K562 (cell line): Measurements from ENCODE around the gene CACNA1E. TPM values are rescaled to one million over a fixed set of nuclear protein-coding genes. Genes with fewer than 3 reads are reported as not detected.

Experiments used
- ATAC-seq: fragments of 200-7000 bp; cut with Tn5 transposase; 3 replicates; pipeline ENCODE4 v1.9.1; 2020; ENCODE audit warnings: moderate library complexity
- BruUV-seq: library from RNA; stranded (reverse); fragments of 400-500 nt; replicated peaks from 2 replicates; lab custom pipeline; 2021; lab: Mats Ljungman, UMichigan
- CTCF ChIA-PET: fragments of 300-600 bp; formaldehyde crosslinking; extraction: SDS; loops from one replicate; lab custom pipeline; 2021; ENCODE audit warnings: low intra/inter-chr PET ratio; lab: Yijun Ruan, JAX
- POLR2A ChIA-PET: fragments of 300-600, 350-650 bp; sonication (Branson Sonifier 250); formaldehyde crosslinking; extraction: SDS; loops from one replicate; lab custom pipeline; 2021; ENCODE audit warnings: antibody characterized with exemption, inconsistent platforms; lab: Yijun Ruan, JAX
- DNase-seq, 4 experiments: peaks; one replicate each; pipeline versions ENCODE4 v3.0.0 to v3.0.0-alpha.2; 2011 to 2018; ENCODE audit warnings: low spot score in 3 of 4, mixed read lengths in 3 of 4; ENCODE audit errors: extremely low read depth in 1 of 4
- FAIRE-seq: peaks from 2 replicates; lab custom pipeline; 2011; peaks lifted over from hg19 to GRCh38; lab: Jason Lieb, UNC
- H2AFZ ChIP-seq: 2 replicates; pipeline ENCODE4 v1.6.0; 2011; ENCODE audit warnings: low read depth, low read length, control low read depth, inconsistent platforms
- H3K27ac ChIP-seq: fragments of 200-600 bp; 3 replicates; pipeline ENCODE4 v1.8.0; 2011; ENCODE audit warnings: low read depth, mild to moderate bottlenecking, control low read depth, inconsistent platforms, low read length, moderate library complexity, mixed read lengths; ENCODE audit errors: extremely low read depth
- H3K27me3 ChIP-seq, 2 experiments: fragments of 300-600 bp in 1 of 2; 2 replicates in 1 of 2; 3 replicates in 1 of 2; pipeline versions ENCODE4 v1.6.0 to v1.8.0; 2011; ENCODE audit warnings: inconsistent platforms in 2 of 2, low read length in 2 of 2, mild to moderate bottlenecking in 1 of 2, mixed read lengths in 1 of 2, moderate library complexity in 1 of 2; ENCODE audit not compliant: control insufficient read depth in 2 of 2, insufficient read depth in 2 of 2
- H3K36me3 ChIP-seq: fragments of 300-600 bp; 3 replicates; pipeline ENCODE4 v1.8.0; 2011; ENCODE audit warnings: mild to moderate bottlenecking, low read length, inconsistent platforms; ENCODE audit not compliant: control insufficient read depth, insufficient read depth
- H3K4me1 ChIP-seq, 2 experiments: fragments of 200-600 bp in 1 of 2; replicated peaks in 1 of 2; 2 replicates in 1 of 2; 3 replicates in 1 of 2; pipeline versions ENCODE4 v1.5.1 to v1.8.0; 2011; ENCODE audit warnings: inconsistent platforms in 2 of 2, low read length in 2 of 2, mild to moderate bottlenecking in 1 of 2, mixed read lengths in 1 of 2, moderate library complexity in 1 of 2; ENCODE audit not compliant: control insufficient read depth in 2 of 2, insufficient read depth in 2 of 2
- H3K4me2 ChIP-seq: 2 replicates; pipeline ENCODE4 v1.6.1; 2011; ENCODE audit warnings: low read length, control low read depth, inconsistent platforms, mixed read lengths; ENCODE audit not compliant: insufficient read depth
- H3K4me3 ChIP-seq: fragments of 200-600 bp; sonication (generic), shearing (Covaris generic); 2 replicates; pipeline ENCODE4 v1.5.1; 2016; ENCODE audit warnings: control low read depth, inconsistent platforms
- H3K79me2 ChIP-seq: fragments of 200-600 bp; 3 replicates; pipeline ENCODE4 v1.8.0; 2011; ENCODE audit warnings: low read length, inconsistent platforms; ENCODE audit not compliant: control insufficient read depth, insufficient read depth
- H3K9ac ChIP-seq, 2 experiments: 2 replicates each; pipeline versions ENCODE4 v1.6.0 to v1.6.1; 2011; ENCODE audit warnings: low read depth in 2 of 2, low read length in 2 of 2, control low read depth in 1 of 2, inconsistent platforms in 1 of 2, mild to moderate bottlenecking in 1 of 2, mixed read lengths in 1 of 2; ENCODE audit not compliant: insufficient read depth in 1 of 2
- H3K9me1 ChIP-seq: one replicate; pipeline ENCODE4 v1.6.0; 2011; ENCODE audit warnings: inconsistent platforms, mild to moderate bottlenecking, low read length, moderate library complexity; ENCODE audit not compliant: control insufficient read depth, insufficient read depth
- H3K9me3 ChIP-seq: replicated peaks from 2 replicates; pipeline ENCODE4 v1.5.1; 2011; ENCODE audit warnings: low read depth, low read length, inconsistent platforms; ENCODE audit not compliant: control insufficient read depth, insufficient read depth
- H4K20me1 ChIP-seq: replicated peaks from 2 replicates; pipeline ENCODE4 v1.6.1; 2011; ENCODE audit warnings: low read length, inconsistent platforms, mixed read lengths; ENCODE audit not compliant: control insufficient read depth, insufficient read depth
- CHD1 ChIP-seq: fragments of 200-600 bp; sonication (generic); IDR thresholded peaks from one replicate; pipeline ENCODE4 v1.6.1; 2012; ENCODE audit warnings: mild to moderate bottlenecking, moderate library complexity, low read length, inconsistent platforms
- HCFC1 ChIP-seq: IDR thresholded peaks from 2 replicates; pipeline ENCODE4 v1.6.1; 2012; ENCODE audit warnings: low read depth, low read length, improper control_type of control experiment
- HSF4 ChIP-seq: fragments of 250-450 bp; sonication (Bioruptor Pico); IDR thresholded peaks from 2 replicates; pipeline ENCODE4 v2.1.2; 2022; ENCODE audit warnings: mild to moderate bottlenecking, moderate library complexity, borderline replicate concordance
- RERE ChIP-seq: sonication (generic); formaldehyde crosslinking; IDR thresholded peaks from 2 replicates; pipeline ENCODE4 v1.8.0; 2023; ENCODE audit warnings: missing genetic modification reagents, mild to moderate bottlenecking, borderline replicate concordance
- RFX5 ChIP-seq: IDR thresholded peaks from 2 replicates; pipeline ENCODE4 v1.6.1; 2011; ENCODE audit warnings: low read depth, mild to moderate bottlenecking, improper control_type of control experiment, low read length
- STAT5B ChIP-seq: fragments of 250-450 bp; sonication (Bioruptor Pico); IDR thresholded peaks from 2 replicates; pipeline ENCODE4 v1.8.0; 2021; ENCODE audit warnings: mild to moderate bottlenecking, inconsistent platforms
- TRIM24 ChIP-seq, 2 experiments: fragments of 450-650 bp; IDR thresholded peaks; 2 replicates each; pipeline ENCODE4 v1.6.1; 2016
- ZNF165 ChIP-seq: fragments of 250-450 bp; sonication (Bioruptor Pico); IDR thresholded peaks from 2 replicates; pipeline ENCODE4 v1.4.0; 2020; ENCODE audit warnings: borderline replicate concordance
- ZNF3 ChIP-seq: fragments of 250-450 bp; sonication (Bioruptor Pico); IDR thresholded peaks from 2 replicates; pipeline ENCODE4 v1.5.0; 2021; ENCODE audit warnings: mild to moderate bottlenecking, moderate library complexity
- ZNF639 ChIP-seq, 2 experiments: fragments of 200-800 bp in 1 of 2; sonication (Bioruptor generic) in 1 of 2; sonication (generic) in 1 of 2; formaldehyde crosslinking in 1 of 2; IDR thresholded peaks in 1 of 2; conservative IDR thresholded peaks in 1 of 2; 2 replicates each; pipeline versions ENCODE4 v1.5.0 to v1.6.1; 2016 to 2020; ENCODE audit warnings: missing compliant biosample characterization in 1 of 2, missing genetic modification characterization in 1 of 2, missing genetic modification reagents in 1 of 2
- in situ Hi-C: fragments of 300-500 bp; cut with MboI; formaldehyde crosslinking; loops from 4 replicates; pipeline ENCODE4 v1.15.0; 2018; ENCODE audit warnings: inconsistent platforms, mixed read lengths
- intact Hi-C: fragments of 100-400 bp; cut with micrococcal nuclease; formaldehyde crosslinking; loops from 2 replicates; pipeline ENCODE4 v1.14.2; 2022
- polyA plus RNA-seq, 8 experiments: library from polyadenylated mRNA; depleted of rRNA in 4 of 8; stranded (reverse) in 5 of 8; unstranded in 3 of 8; fragments of >200 nt; fragmentation: Nextera tagmentation in 2 of 8; fragmentation: Illumina TruSeq in 1 of 8; extraction: Ambion mirVana in 2 of 8; extraction: Trizol in 1 of 8; gene quantifications; 2 replicates each; pipeline versions ENCODE4 v1.2.1 to v1.2.3, GENCODE V29; 2011 to 2014; ENCODE audit warnings: inconsistent platforms in 1 of 8, missing spikeins in 1 of 8
- total RNA-seq, 7 experiments: library from RNA; depleted of rRNA in 6 of 7; stranded (reverse); fragments of >200 nt in 6 of 7; fragmentation: Illumina TruSeq in 2 of 7; extraction: Trizol in 2 of 7; gene quantifications; 2 replicates each; pipeline versions ENCODE4 v1.2.1 to v1.2.3, GENCODE V29; 2011 to 2021; ENCODE audit warnings: low replicate concordance in 1 of 7

The CACNA1E gene
- total and polyA plus RNA-seq, 9 of the 15 experiments (the other 6 are each of a cell fraction or from before 2014, with no cell fraction given): under 0.01 to 0.04 TPM; not detected in 7

DNA sequence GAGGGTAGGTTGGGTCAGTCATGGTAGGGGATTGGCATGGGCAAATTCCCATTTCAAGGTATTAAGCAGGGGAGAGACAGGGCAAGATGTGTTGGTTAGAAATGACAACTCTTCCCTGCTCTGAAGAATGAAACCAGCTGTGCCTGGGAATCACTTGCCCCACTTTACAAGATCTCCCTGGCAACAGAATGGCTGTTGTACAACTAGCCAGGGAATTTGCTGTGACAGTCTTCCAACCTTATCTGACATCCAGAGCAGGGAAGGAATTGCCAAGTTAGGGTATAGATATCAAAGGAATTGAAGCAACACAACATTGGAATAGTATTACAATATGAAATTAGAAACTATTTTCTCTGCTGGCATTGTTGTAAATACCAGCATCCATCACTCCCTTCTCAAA lies 154.7 kb downstream of the CACNA1E start:
- H3K27me3 ChIP-seq: no peaks in the 10 kb centered on the region
- no peaks in the 10 kb centered on the region for H3K4me1 ChIP-seq
- no peaks in the 10 kb centered on the region for H3K9me3 ChIP-seq
- no peak for TF ChIP-seq RFX5
- no peak for TF ChIP-seq HSF4 (CRISPR knock-in tag)
- TF ChIP-seq ZNF165 (CRISPR knock-in tag): no peak
- TF ChIP-seq ZNF639 (CRISPR knock-in tag; conservative IDR thresholded peaks at IDR 0.05 in 1 of 2, IDR thresholded peaks at IDR 0.05 in 1 of 2): no peak
- TF ChIP-seq CHD1: no peak
- no peak for TF ChIP-seq RERE
- no peak for TF ChIP-seq STAT5B (CRISPR knock-in tag)
- no peak for TF ChIP-seq ZNF3 (CRISPR knock-in tag)
- TF ChIP-seq HCFC1: no peak
- no peak for TF ChIP-seq TRIM24 (IDR thresholded peaks at IDR 0.05)
- FAIRE-seq: no peak
- H3K27ac ChIP-seq: no peak overlapping the region
- no peak for DNase-seq
- H3K36me3 ChIP-seq: no peaks in the 10 kb centered on the region
- in situ Hi-C loops: no loop called here
- no peak overlapping the region for H3K9ac ChIP-seq
- ChIA-PET POLR2A (no interaction called here), CTCF (no interaction called here)
- no peaks in the 10 kb centered on the region for H3K79me2 ChIP-seq
- BruUV-seq: no TSS peak
- H3K9me1 ChIP-seq: no peaks in the 10 kb centered on the region
- no peak for ATAC-seq
- no peaks in the 10 kb centered on the region for H4K20me1 ChIP-seq
- no peak overlapping the region for H3K4me3 ChIP-seq
- intact Hi-C loops: no loop called here
- H2AFZ ChIP-seq: no peak overlapping the region
- H3K4me2 ChIP-seq: no peak overlapping the region
